Panc1 (cell line): ENCODE results near the gene KLK13. TPM values are rescaled to one million over a fixed set of nuclear protein-coding genes. Genes with fewer than 3 reads are reported as not detected.

Source experiments
- ATAC-seq: fragments of 200-7000 bp; cut with Tn5 transposase; 2 replicates; pipeline ENCODE4 v1.9.1; 2020; ENCODE audit warnings: mild to moderate bottlenecking, moderate library complexity
- BruUV-seq: library from RNA; stranded (reverse); fragments of 400-500 nt; replicated peaks from 2 replicates; lab custom pipeline; 2021; lab: Mats Ljungman, UMichigan
- CTCF ChIA-PET: fragments of 300-600 bp; sonication (Branson Sonifier 250); formaldehyde crosslinking; loops from one replicate; lab custom pipeline; 2022; ENCODE audit warnings: antibody characterized with exemption; lab: Charles Lee
- POLR2A ChIA-PET: fragments of 300-600 bp; sonication (Branson Sonifier 250); formaldehyde crosslinking; loops from one replicate; lab custom pipeline; 2022; ENCODE audit warnings: antibody characterized with exemption; lab: Charles Lee
- DNase-seq: peaks from one replicate; pipeline ENCODE4 v3.0.0-alpha.2; 2010; ENCODE audit warnings: low read depth, low spot score
- H3K27ac ChIP-seq: 2 replicates; pipeline ENCODE4 v1.5.1; 2011; ENCODE audit warnings: mild to moderate bottlenecking, low read length, inconsistent platforms
- H3K27me3 ChIP-seq: fragments of 200-500 bp; sonication (Bioruptor generic); 2 replicates; pipeline ENCODE4 v1.6.0; 2014; ENCODE audit warnings: low read length, inconsistent platforms; ENCODE audit not compliant: control insufficient read depth, insufficient read depth
- H3K36me3 ChIP-seq: fragments of 200-500 bp; sonication (Bioruptor generic); 2 replicates; pipeline ENCODE4 v1.5.1; 2014; ENCODE audit warnings: inconsistent platforms, mild to moderate bottlenecking, low read length, moderate library complexity; ENCODE audit not compliant: control insufficient read depth, insufficient read depth
- H3K4me1 ChIP-seq: 2 replicates; pipeline ENCODE4 v1.5.1; 2011; ENCODE audit warnings: inconsistent platforms, mild to moderate bottlenecking, low read length, moderate library complexity; ENCODE audit not compliant: control insufficient read depth, insufficient read depth
- H3K4me3 ChIP-seq, 2 experiments: 2 replicates each; pipeline ENCODE4 v1.5.1; 2011 to 2012; ENCODE audit warnings: low read depth in 2 of 2, low read length in 2 of 2, mild to moderate bottlenecking in 2 of 2, inconsistent platforms in 1 of 2, moderate library complexity in 1 of 2
- H3K9me3 ChIP-seq: fragments of 200-500 bp; sonication (Bioruptor generic); 2 replicates; pipeline ENCODE4 v1.5.1; 2014; ENCODE audit warnings: low read depth, mild to moderate bottlenecking, inconsistent platforms, low read length, moderate library complexity; ENCODE audit not compliant: control insufficient read depth, insufficient read depth
- POLR2AphosphoS5 ChIP-seq: IDR thresholded peaks from 2 replicates; pipeline ENCODE4 v1.6.1; 2012; ENCODE audit warnings: mild to moderate bottlenecking, low read depth, low read length, moderate library complexity
- SIN3A ChIP-seq: IDR thresholded peaks from 2 replicates; pipeline ENCODE4 v1.6.1; 2012; ENCODE audit warnings: low read depth, mild to moderate bottlenecking, low read length, moderate library complexity, borderline replicate concordance; ENCODE audit not compliant: insufficient read depth
- TCF7L2 ChIP-seq: IDR thresholded peaks from 2 replicates; pipeline ENCODE4 v1.6.1; 2011; ENCODE audit warnings: mild to moderate bottlenecking, low read depth, low read length, inconsistent platforms
- in situ Hi-C: cut with HindIII; loops from 2 replicates; pipeline ENCODE4 v1.10.0; 2016; ENCODE audit warnings: low sequenced_read_pairs, low pct_unique_long_range_greater_than_20kb
- intact Hi-C: fragments of 100-400 bp; cut with micrococcal nuclease; formaldehyde crosslinking; loops from one replicate; pipeline ENCODE4 v1.10.0; 2022; ENCODE audit not compliant: unreplicated experiment
- total RNA-seq: library from RNA; stranded (reverse); gene quantifications from one replicate; pipeline ENCODE4 v1.2.1, GENCODE V29; 2021; ENCODE audit not compliant: unreplicated experiment
- TF ChIP-seq, protein P1 (sequence below), 2 experiments: IDR thresholded peaks; 2 replicates each; pipeline ENCODE4 v1.6.1; 2011 to 2012; ENCODE audit warnings: low read depth in 2 of 2, control low read depth in 1 of 2, low read length in 1 of 2, mild to moderate bottlenecking in 1 of 2, moderate library complexity in 1 of 2; ENCODE audit not compliant: insufficient read depth in 1 of 2
- TF ChIP-seq, protein P2 (sequence below): fragments of 450-650 bp; IDR thresholded peaks from 2 replicates; pipeline ENCODE4 v1.5.1; 2017; ENCODE audit warnings: mild to moderate bottlenecking

The KLK13 gene
- total RNA-seq, 1 experiment from 2014 or later = not detected

DNA sequence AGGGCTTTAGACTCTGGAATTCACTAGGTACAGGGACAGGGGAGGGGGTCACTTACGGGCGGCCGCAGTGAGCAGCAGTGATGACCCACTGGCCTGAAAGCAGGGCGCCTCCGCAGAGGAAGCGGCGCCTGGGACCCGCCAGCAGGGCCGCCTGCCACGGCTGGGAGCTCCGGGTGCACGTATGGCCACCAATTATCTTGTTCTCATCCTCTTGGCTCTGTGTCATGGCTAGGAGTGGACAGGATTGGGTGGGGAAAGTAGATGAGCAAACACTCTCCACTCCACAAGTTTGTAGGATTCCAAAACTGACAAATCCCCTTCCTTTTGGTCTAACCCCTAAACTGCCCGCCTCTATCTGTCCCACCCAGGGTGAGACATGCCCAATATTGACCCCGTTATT is 16.6 kb upstream of the KLK13 start:
- ChIA-PET POLR2A (no interaction called here), CTCF (no interaction called here)
- Histone ChIP-seq H3K4me1 (no peaks in the 10 kb centered on the region), H3K27me3 (no peaks in the 10 kb centered on the region), H3K4me3 (no peak overlapping the region), H3K36me3 (no peaks in the 10 kb centered on the region), H3K9me3 (no peaks in the 10 kb centered on the region), H3K27ac (no peak overlapping the region)
- in situ Hi-C loops (no loop called here), intact Hi-C loops (no loop called here)
- DNase-seq = no peak
- TF ChIP-seq, protein P1, sequence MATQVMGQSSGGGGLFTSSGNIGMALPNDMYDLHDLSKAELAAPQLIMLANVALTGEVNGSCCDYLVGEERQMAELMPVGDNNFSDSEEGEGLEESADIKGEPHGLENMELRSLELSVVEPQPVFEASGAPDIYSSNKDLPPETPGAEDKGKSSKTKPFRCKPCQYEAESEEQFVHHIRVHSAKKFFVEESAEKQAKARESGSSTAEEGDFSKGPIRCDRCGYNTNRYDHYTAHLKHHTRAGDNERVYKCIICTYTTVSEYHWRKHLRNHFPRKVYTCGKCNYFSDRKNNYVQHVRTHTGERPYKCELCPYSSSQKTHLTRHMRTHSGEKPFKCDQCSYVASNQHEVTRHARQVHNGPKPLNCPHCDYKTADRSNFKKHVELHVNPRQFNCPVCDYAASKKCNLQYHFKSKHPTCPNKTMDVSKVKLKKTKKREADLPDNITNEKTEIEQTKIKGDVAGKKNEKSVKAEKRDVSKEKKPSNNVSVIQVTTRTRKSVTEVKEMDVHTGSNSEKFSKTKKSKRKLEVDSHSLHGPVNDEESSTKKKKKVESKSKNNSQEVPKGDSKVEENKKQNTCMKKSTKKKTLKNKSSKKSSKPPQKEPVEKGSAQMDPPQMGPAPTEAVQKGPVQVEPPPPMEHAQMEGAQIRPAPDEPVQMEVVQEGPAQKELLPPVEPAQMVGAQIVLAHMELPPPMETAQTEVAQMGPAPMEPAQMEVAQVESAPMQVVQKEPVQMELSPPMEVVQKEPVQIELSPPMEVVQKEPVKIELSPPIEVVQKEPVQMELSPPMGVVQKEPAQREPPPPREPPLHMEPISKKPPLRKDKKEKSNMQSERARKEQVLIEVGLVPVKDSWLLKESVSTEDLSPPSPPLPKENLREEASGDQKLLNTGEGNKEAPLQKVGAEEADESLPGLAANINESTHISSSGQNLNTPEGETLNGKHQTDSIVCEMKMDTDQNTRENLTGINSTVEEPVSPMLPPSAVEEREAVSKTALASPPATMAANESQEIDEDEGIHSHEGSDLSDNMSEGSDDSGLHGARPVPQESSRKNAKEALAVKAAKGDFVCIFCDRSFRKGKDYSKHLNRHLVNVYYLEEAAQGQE (IDR thresholded peaks at IDR 0.05; ENCODE audit: insufficient read depth in 1 of 2, low read depth in 2 of 2, low read length in 1 of 2) = no peak
- TF ChIP-seq TCF7L2 (no peak), SIN3A (no peak), POLR2AphosphoS5 (no peak)
- TF ChIP-seq, protein P2, sequence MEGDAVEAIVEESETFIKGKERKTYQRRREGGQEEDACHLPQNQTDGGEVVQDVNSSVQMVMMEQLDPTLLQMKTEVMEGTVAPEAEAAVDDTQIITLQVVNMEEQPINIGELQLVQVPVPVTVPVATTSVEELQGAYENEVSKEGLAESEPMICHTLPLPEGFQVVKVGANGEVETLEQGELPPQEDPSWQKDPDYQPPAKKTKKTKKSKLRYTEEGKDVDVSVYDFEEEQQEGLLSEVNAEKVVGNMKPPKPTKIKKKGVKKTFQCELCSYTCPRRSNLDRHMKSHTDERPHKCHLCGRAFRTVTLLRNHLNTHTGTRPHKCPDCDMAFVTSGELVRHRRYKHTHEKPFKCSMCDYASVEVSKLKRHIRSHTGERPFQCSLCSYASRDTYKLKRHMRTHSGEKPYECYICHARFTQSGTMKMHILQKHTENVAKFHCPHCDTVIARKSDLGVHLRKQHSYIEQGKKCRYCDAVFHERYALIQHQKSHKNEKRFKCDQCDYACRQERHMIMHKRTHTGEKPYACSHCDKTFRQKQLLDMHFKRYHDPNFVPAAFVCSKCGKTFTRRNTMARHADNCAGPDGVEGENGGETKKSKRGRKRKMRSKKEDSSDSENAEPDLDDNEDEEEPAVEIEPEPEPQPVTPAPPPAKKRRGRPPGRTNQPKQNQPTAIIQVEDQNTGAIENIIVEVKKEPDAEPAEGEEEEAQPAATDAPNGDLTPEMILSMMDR = no peak
- no peak for ATAC-seq
- BruUV-seq = no TSS peak

DNA sequence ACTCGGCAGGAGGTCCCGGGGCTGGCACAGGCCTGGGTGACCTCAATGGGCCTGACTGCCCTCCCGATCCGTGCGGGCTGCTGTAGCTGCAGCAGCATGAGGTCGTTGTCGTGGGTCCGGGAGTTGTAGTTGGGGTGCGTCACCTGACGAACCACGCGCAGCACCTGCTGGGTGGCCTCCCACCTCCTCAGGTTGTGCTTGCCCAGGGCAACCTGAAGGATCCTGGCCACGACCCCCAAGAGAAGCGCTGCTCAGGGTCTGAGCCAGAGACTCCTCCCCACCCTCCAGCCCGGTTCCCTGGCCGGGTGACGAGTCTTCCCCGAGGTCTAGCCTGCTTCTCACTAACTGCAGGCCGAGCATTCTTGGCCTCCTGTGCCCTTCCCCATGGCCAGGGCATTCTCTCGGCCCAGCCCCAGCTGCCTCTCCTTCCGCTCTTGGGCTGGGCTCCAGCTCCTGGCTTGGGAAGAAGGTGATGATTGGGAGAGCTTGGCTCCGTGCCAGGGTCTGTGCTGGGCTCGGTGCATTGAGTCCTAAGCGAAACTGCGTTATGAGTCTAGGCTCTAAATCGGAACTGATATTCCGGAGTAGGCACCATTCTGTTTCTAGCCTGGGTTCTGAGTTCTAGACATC is 14.7 kb upstream of the KLK13 start:
- BruUV-seq = no TSS peak
- Histone ChIP-seq H3K27ac (no peak overlapping the region), H3K9me3 (no peaks in the 10 kb centered on the region), H3K27me3 (no peaks in the 10 kb centered on the region), H3K4me3 (no peak overlapping the region), H3K4me1 (no peaks in the 10 kb centered on the region), H3K36me3 (no peaks in the 10 kb centered on the region)
- no peak for TF ChIP-seq TCF7L2
- ChIA-PET CTCF (no interaction called here), POLR2A (no interaction called here)
- DNase-seq (no peak), ATAC-seq (no peak)
- in situ Hi-C loops = no loop called here
- intact Hi-C loops = no loop called here

DNA sequence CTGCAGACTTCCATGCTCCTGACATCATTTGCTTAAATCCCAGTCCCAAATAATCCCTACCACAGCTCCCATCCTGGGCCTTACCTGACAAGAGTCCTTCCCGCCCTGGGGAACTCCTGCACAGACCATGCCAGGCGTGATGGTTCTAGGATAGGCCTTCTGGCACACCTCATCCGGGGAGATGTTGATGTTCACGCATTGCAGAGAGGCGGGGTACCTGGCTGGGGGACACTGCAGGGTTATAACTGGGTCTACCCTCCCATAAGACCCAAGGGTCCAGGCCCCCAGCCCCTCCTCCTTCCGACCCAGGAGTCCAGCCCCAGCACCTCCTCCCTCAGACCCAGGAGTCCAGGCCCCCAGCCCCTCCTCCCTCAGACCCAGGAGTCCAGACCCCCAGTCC is 13.8 kb upstream of the KLK13 start:
- in situ Hi-C loops = no loop called here
- ChIA-PET POLR2A (no interaction called here), CTCF (no interaction called here)

More for the DNA sequence above, 13.8 kb upstream of the KLK13 start:
- Histone ChIP-seq H3K27ac (no peak overlapping the region), H3K9me3 (no peaks in the 10 kb centered on the region), H3K4me3 (no peak overlapping the region), H3K27me3 (no peaks in the 10 kb centered on the region), H3K36me3 (no peaks in the 10 kb centered on the region), H3K4me1 (no peaks in the 10 kb centered on the region)
- DNase-seq (no peak), ATAC-seq (no peak)
- no peak for TF ChIP-seq POLR2AphosphoS5
- TF ChIP-seq, protein P1 (IDR thresholded peaks at IDR 0.05; ENCODE audit: insufficient read depth in 1 of 2, low read depth in 2 of 2, low read length in 1 of 2) = no peak
- TF ChIP-seq SIN3A = no peak
- intact Hi-C loops = no loop called here
- BruUV-seq = no TSS peak
